ENCODE data around the gene AFDN. TPM values are rescaled to one million over a fixed set of nuclear protein-coding genes. Genes with fewer than 3 reads are reported as not detected.

AFDN gene
- total and polyA plus RNA-seq, 4 donors: 93.3 to 188 (median 117) TPM

DNA sequence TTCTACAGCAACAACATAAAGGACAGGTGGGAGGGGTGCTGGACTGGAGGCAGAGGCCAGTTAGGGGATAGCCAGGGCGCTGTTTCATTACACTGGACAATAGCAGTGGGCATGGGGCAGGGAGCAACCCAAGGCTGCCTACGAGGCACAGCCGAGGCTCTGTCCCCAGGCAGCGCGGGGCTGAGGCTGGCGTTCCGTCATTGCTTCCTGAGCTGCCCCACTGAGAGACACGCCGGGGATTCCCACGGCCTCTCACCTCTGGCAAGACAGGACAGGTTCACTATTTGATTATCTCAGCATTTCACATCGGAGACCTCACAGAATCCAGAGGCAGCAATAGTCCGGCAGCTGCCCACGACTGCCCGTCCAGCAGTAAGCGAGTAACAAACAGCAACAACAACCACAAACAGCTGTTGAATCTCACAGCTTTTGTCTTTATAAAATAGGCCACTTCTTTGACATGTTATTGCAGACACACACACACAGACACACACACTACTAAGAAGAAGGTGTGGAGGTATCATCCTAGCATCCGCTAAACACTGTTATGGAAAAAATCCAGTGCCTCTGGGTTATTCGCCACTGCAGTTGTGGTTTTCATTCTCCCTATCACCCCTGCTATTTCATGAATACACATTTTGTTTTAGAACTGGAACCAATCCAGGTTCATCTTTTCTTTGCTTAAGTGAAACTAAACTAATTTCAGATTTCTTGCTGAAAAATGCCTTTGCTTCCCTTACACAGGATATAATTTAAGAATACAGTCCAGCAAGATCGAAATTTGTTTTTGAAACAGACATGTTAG lies 190.2 kb downstream of the AFDN start:
- no peaks in the 10 kb centered on the region for H3K36me3 ChIP-seq (ENCODE audit: control insufficient read depth, insufficient read depth, low read length)
- H3K27ac ChIP-seq (ENCODE audit: low read depth, low read length): no peak overlapping the region
- no peak overlapping the region for H3K4me3 ChIP-seq (ENCODE audit: low read depth, low read length)
- no peak for DNase-seq (ENCODE audit: low read depth in 4 of 6, low spot score in 6 of 6)
- peaks cover 9% of the 10 kb centered on the region for H3K4me1 ChIP-seq (ENCODE audit: control insufficient read depth, insufficient read depth, low read length)
- peaks cover 5% of the 10 kb centered on the region for H3K9me3 ChIP-seq (ENCODE audit: control insufficient read depth, insufficient read depth, low read length)
- 66% methylated on average over 15 of the region's 18 CpGs for WGBS (ENCODE audit: insufficient coverage)
- no peaks in the 10 kb centered on the region for H3K27me3 ChIP-seq (ENCODE audit: control insufficient read depth, insufficient read depth, low read length)

GRCh38 chr6:168017629-168018028 lies 190.9 kb downstream of the AFDN start:
- H3K9me3 ChIP-seq (ENCODE audit: control insufficient read depth, insufficient read depth, low read length): peaks cover under 1% of the 10 kb centered on the region
- peaks cover 9% of the 10 kb centered on the region for H3K4me1 ChIP-seq (ENCODE audit: control insufficient read depth, insufficient read depth, low read length)
- DNase-seq (ENCODE audit: low read depth in 4 of 6, low spot score in 6 of 6): no peak
- H3K27me3 ChIP-seq (ENCODE audit: control insufficient read depth, insufficient read depth, low read length): no peaks in the 10 kb centered on the region
- no peak overlapping the region for H3K4me3 ChIP-seq (ENCODE audit: low read depth, low read length)
- WGBS (ENCODE audit: insufficient coverage): 65% methylated on average over 7 of the region's 11 CpGs
- no peak overlapping the region for H3K27ac ChIP-seq (ENCODE audit: low read depth, low read length)
- H3K36me3 ChIP-seq (ENCODE audit: control insufficient read depth, insufficient read depth, low read length): no peaks in the 10 kb centered on the region

GRCh38 chr6:168018664-168019063 lies 192.0 kb downstream of the AFDN start:
- Histone ChIP-seq H3K4me3 (ENCODE audit: low read depth, low read length) (no peak overlapping the region), H3K27ac (ENCODE audit: low read depth, low read length) (no peak overlapping the region), H3K9me3 (ENCODE audit: control insufficient read depth, insufficient read depth, low read length) (no peaks in the 10 kb centered on the region), H3K4me1 (ENCODE audit: control insufficient read depth, insufficient read depth, low read length) (peaks cover 9% of the 10 kb centered on the region), H3K36me3 (ENCODE audit: control insufficient read depth, insufficient read depth, low read length) (no peaks in the 10 kb centered on the region), H3K27me3 (ENCODE audit: control insufficient read depth, insufficient read depth, low read length) (no peaks in the 10 kb centered on the region)
- 89% methylated on average over 15 of the region's 15 CpGs for WGBS (ENCODE audit: insufficient coverage)
- no peak for DNase-seq (ENCODE audit: low read depth in 4 of 6, low spot score in 6 of 6)

GRCh38 chr6:168020242-168020641 lies 193.5 kb downstream of the AFDN start:
- H3K4me1 ChIP-seq (ENCODE audit: control insufficient read depth, insufficient read depth, low read length): peaks cover 9% of the 10 kb centered on the region
- WGBS (ENCODE audit: insufficient coverage): 100% methylated on average over 1 of the region's 8 CpGs

GRCh38 chr6:168021581-168021980 lies 194.9 kb downstream of the AFDN start:
- WGBS (ENCODE audit: insufficient coverage): 96% methylated on average over 4 of the region's 5 CpGs
- Histone ChIP-seq H3K36me3 (ENCODE audit: control insufficient read depth, insufficient read depth, low read length) (no peaks in the 10 kb centered on the region), H3K9me3 (ENCODE audit: control insufficient read depth, insufficient read depth, low read length) (no peaks in the 10 kb centered on the region), H3K4me3 (ENCODE audit: low read depth, low read length) (no peak overlapping the region), H3K27me3 (ENCODE audit: control insufficient read depth, insufficient read depth, low read length) (no peaks in the 10 kb centered on the region), H3K4me1 (ENCODE audit: control insufficient read depth, insufficient read depth, low read length) (peaks cover 2% of the 10 kb centered on the region), H3K27ac (ENCODE audit: low read depth, low read length) (no peak overlapping the region)
- no peak for DNase-seq (ENCODE audit: low read depth in 4 of 6, low spot score in 6 of 6)

More at GRCh38 chr6:168020242-168020641, 193.5 kb downstream of the AFDN start:
- Histone ChIP-seq H3K27me3 (ENCODE audit: control insufficient read depth, insufficient read depth, low read length) (no peaks in the 10 kb centered on the region), H3K9me3 (ENCODE audit: control insufficient read depth, insufficient read depth, low read length) (no peaks in the 10 kb centered on the region), H3K27ac (ENCODE audit: low read depth, low read length) (no peak overlapping the region), H3K36me3 (ENCODE audit: control insufficient read depth, insufficient read depth, low read length) (no peaks in the 10 kb centered on the region), H3K4me3 (ENCODE audit: low read depth, low read length) (no peak overlapping the region)
- no peak for DNase-seq (ENCODE audit: low read depth in 4 of 6, low spot score in 6 of 6)

Other genes starting within 250 kb of the AFDN start
- gene KIF25, start 170.8 kb downstream of the AFDN start, total RNA-seq: 1 to 10 TPM in 1 of 2 donors, not detected in 1; 3.0 TPM
- gene KIF25, start 170.8 kb downstream of the AFDN start, polyA plus RNA-seq (ENCODE audit: insufficient read length in 2 of 2): 1 to 10 TPM; 1.2 to 2.2 TPM